Measurements from ENCODE around the gene OR8G5.

OR8G5 gene

GRCh38 chr11:124285610-124286344 lies 29.6 kb downstream of the OR8G5 start:
- DNase-seq (ENCODE audit: low read depth in 3 of 3) = no peak

DNA sequence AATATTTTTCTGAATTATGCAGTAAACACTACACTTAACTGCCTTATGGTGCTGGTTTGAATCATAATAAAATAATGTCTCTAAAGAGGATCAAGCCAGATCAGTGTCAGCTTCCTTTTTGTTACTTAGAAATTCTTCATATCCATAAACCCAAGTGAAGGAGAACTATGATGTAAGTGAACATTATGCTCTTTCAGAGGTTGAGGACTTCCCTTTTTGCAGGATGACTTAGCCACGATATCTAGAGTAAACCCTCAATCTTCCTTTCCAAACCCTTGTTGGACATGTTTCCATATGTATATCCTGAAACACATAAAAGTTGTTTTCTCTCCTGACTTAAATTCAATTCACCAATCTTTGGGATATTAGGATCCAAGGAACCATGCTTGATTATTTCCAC lies 38.5 kb downstream of the OR8G5 start:
- no peak for DNase-seq (ENCODE audit: low read depth in 3 of 3)

- no peak for DNase-seq (ENCODE audit: low read depth in 3 of 3)
Measured at GRCh38 chr11:124296016-124296415, 39.8 kb downstream of the OR8G5 start.

DNA sequence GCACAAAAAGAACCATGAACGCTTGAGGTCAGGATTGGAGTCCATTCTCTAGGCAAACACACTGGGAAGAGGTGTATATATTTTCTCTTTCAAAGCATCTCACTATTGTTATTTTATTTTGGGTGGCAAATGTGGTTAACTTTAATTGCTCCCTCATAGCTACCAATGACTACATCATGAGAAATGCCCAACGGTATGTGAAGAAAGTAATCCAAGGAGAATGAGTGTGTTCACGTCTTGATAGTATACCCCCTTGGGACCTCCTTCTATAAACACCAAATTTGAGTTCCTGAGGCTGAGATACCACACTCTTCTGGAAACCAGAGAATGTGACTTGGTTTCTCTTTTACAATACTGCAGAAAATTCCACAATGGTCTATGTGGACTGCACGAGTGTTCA lies 41.7 kb downstream of the OR8G5 start:
- no peak for DNase-seq (ENCODE audit: low read depth in 3 of 3)

DNA sequence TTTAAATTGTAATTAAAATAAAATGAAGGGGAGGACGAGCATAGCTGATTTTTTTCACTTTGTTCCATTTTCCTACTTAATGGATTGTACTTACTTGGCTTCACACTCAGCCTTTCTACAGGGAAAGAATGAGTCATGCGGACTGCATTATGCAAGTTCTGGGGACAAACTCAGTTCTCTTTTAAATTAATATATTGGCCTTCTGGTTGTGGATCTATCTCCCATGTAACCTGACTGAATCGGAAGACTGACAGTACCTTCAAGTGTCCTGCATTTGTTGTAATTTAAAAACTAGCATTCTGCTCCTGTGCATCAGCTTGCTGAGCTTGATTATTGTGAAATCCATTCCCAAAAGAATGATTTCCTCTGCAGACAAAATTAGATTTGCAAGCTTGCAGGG lies 45.4 kb downstream of the OR8G5 start:
- no peak for DNase-seq (ENCODE audit: low read depth in 3 of 3)

GRCh38 chr11:124302347-124303125 lies 46.4 kb downstream of the OR8G5 start:
- DNase-seq (ENCODE audit: low read depth in 3 of 3) = no peak

GRCh38 chr11:124307093-124307492 lies 50.9 kb downstream of the OR8G5 start:
- DNase-seq (ENCODE audit: low read depth in 3 of 3) = no peak

- no peak for DNase-seq (ENCODE audit: low read depth in 3 of 3)
Measured at GRCh38 chr11:124310721-124311120, 54.5 kb downstream of the OR8G5 start.

DNA sequence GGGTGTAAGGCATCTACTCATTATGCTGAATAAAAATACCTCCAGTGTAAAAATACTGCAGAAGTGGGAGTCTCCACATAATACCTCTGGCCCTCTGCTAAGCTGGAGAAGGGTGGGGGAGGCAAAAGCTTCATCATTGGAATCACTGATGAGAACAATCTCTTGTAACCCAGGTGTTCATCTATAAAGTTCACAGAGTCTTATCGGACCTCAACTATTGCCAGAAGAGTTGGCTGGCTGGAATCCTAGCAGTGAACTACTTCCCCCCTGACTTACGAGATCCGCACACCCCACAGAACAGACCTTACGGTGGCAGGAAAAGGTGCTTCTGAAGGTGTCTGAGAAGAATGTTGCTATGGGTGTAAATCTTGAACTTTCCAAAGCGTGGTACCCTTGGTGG lies 55.1 kb downstream of the OR8G5 start:
- DNase-seq (ENCODE audit: low read depth in 3 of 3) = no peak

GRCh38 chr11:124311670-124312069 lies 55.5 kb downstream of the OR8G5 start:
- DNase-seq (ENCODE audit: low read depth in 3 of 3) = no peak

- no peak for DNase-seq (ENCODE audit: low read depth in 3 of 3)
Measured at GRCh38 chr11:124313131-124313530, 57.0 kb downstream of the OR8G5 start.

- DNase-seq (ENCODE audit: low read depth in 3 of 3) = no peak
Measured at GRCh38 chr11:124313849-124314248, 57.7 kb downstream of the OR8G5 start, which contains the start of gene OR8D1. OR8D1 (minus strand) TSS chr11:124313949; CDS start chr11:124310766, 3,183 bp downstream.

- no peak for DNase-seq (ENCODE audit: low read depth in 3 of 3)
Measured at GRCh38 chr11:124315052-124315451, 58.9 kb downstream of the OR8G5 start.
